HG03520 (cell line): Measurements from ENCODE around the gene NCR3LG1.

Experiments
- ATAC-seq: cut with Tn5 transposase; IDR thresholded peaks from one replicate; pipeline ENCODE4 v1.9.1; 2021; ENCODE audit warnings: mild to moderate bottlenecking, moderate library complexity; ENCODE audit not compliant: unreplicated experiment

Gene NCR3LG1

GRCh38 chr11:17369684-17370243, 18.2 kb downstream of the NCR3LG1 start:
- no peak for ATAC-seq

GRCh38 chr11:17371614-17372013, 20.0 kb downstream of the NCR3LG1 start:
- ATAC-seq: no peak

GRCh38 chr11:17375547-17375946, 23.9 kb downstream of the NCR3LG1 start:
- no peak for ATAC-seq

GRCh38 chr11:17376493-17376892, 24.9 kb downstream of the NCR3LG1 start:
- ATAC-seq: no peak

GRCh38 chr11:17378655-17379054, 27.1 kb downstream of the NCR3LG1 start:
- no peak for ATAC-seq

- no peak for ATAC-seq
Measured at GRCh38 chr11:17379383-17380180, 28.0 kb downstream of the NCR3LG1 start.

- ATAC-seq: no peak
Measured at GRCh38 chr11:17381156-17381555, 29.6 kb downstream of the NCR3LG1 start.

GRCh38 chr11:17382046-17382728, 30.6 kb downstream of the NCR3LG1 start:
- no peak for ATAC-seq

- ATAC-seq: peak; percentile 4
Measured at GRCh38 chr11:17383461-17383860, 31.9 kb downstream of the NCR3LG1 start.

GRCh38 chr11:17384002-17384511, 32.5 kb downstream of the NCR3LG1 start:
- ATAC-seq: peak; percentile 54

GRCh38 chr11:17385492-17385891, 33.9 kb downstream of the NCR3LG1 start:
- ATAC-seq: no peak

GRCh38 chr11:17385926-17386325, 34.3 kb downstream of the NCR3LG1 start:
- no peak for ATAC-seq

GRCh38 chr11:17386331-17387084, 34.9 kb downstream of the NCR3LG1 start:
- no peak for ATAC-seq

- no peak for ATAC-seq
Measured at GRCh38 chr11:17387254-17387653, 35.7 kb downstream of the NCR3LG1 start.

GRCh38 chr11:17387811-17388210, 36.2 kb downstream of the NCR3LG1 start:
- ATAC-seq: no peak

GRCh38 chr11:17388609-17389210, 37.1 kb downstream of the NCR3LG1 start, which contains the start of gene KCNJ11:
Gene KCNJ11, minus strand, starts transcription at chr11:17388659. Its CDS starts 568 bp downstream, at chr11:17388091.
- ATAC-seq: peak; percentile 35

- peak; percentile 35 for ATAC-seq
Measured at GRCh38 chr11:17389211-17389956, 37.8 kb downstream of the NCR3LG1 start.

- no peak for ATAC-seq
Measured at GRCh38 chr11:17389957-17390649, 38.5 kb downstream of the NCR3LG1 start.
